Measurements from ENCODE around the gene CPS1.

CPS1 gene

GRCh38 chr2:210623506-210623905, 67.1 kb downstream of the CPS1 start:
- H3K4me3 ChIP-seq (ENCODE audit: low read depth, low read length, poor library complexity, severe bottlenecking), result no peak overlapping the region
- no peak overlapping the region for H2AFZ ChIP-seq (ENCODE audit: low read length)
- no peak overlapping the region for H3K4me2 ChIP-seq (ENCODE audit: low read length)
- H3K9me2 ChIP-seq (ENCODE audit: low read depth, low read length), result no peaks in the 10 kb centered on the region
- H3K4me1 ChIP-seq (ENCODE audit: insufficient read depth, low read length, severe bottlenecking), result no peaks in the 10 kb centered on the region
- no peaks in the 10 kb centered on the region for H3F3A ChIP-seq (ENCODE audit: insufficient read depth, low read length)
- H4K20me1 ChIP-seq (ENCODE audit: insufficient read depth, low read length), result no peaks in the 10 kb centered on the region
- no peaks in the 10 kb centered on the region for H3K79me2 ChIP-seq (ENCODE audit: insufficient read depth, low read length)
- no peak overlapping the region for H3K27ac ChIP-seq (ENCODE audit: low read depth, low read length, poor library complexity, severe bottlenecking)
- no peaks in the 10 kb centered on the region for H3K27me3 ChIP-seq (ENCODE audit: insufficient read depth, low read length)
- no peaks in the 10 kb centered on the region for H3K36me3 ChIP-seq (ENCODE audit: insufficient read depth, low read length)
- H3K9ac ChIP-seq (ENCODE audit: low read length), result no peak overlapping the region
- no peaks in the 10 kb centered on the region for H3K9me3 ChIP-seq (ENCODE audit: low read length)
- TF ChIP-seq CTCF (IDR thresholded peaks at IDR 0.05; ENCODE audit: low read length), result no peak
- no peak for TF ChIP-seq EZH2 (IDR thresholded peaks at IDR 0.05; ENCODE audit: borderline replicate concordance, low read length)

- Histone ChIP-seq H3K9me2 (ENCODE audit: low read depth, low read length) (no peaks in the 10 kb centered on the region), H3K36me3 (ENCODE audit: insufficient read depth, low read length) (no peaks in the 10 kb centered on the region), H3K4me1 (ENCODE audit: insufficient read depth, low read length, severe bottlenecking) (no peaks in the 10 kb centered on the region), H4K20me1 (ENCODE audit: insufficient read depth, low read length) (no peaks in the 10 kb centered on the region), H3K9me3 (ENCODE audit: low read length) (no peaks in the 10 kb centered on the region), H2AFZ (ENCODE audit: low read length) (no peak overlapping the region), H3K9ac (ENCODE audit: low read length) (no peak overlapping the region), H3K27me3 (ENCODE audit: insufficient read depth, low read length) (no peaks in the 10 kb centered on the region), H3K79me2 (ENCODE audit: insufficient read depth, low read length) (no peaks in the 10 kb centered on the region), H3K27ac (ENCODE audit: low read depth, low read length, poor library complexity, severe bottlenecking) (no peak overlapping the region), H3F3A (ENCODE audit: insufficient read depth, low read length) (no peaks in the 10 kb centered on the region), H3K4me2 (ENCODE audit: low read length) (no peak overlapping the region), H3K4me3 (ENCODE audit: low read depth, low read length, poor library complexity, severe bottlenecking) (no peak overlapping the region)
- TF ChIP-seq CTCF (IDR thresholded peaks at IDR 0.05; ENCODE audit: low read length) (no peak), EZH2 (IDR thresholded peaks at IDR 0.05; ENCODE audit: borderline replicate concordance, low read length) (no peak)
Observed at GRCh38 chr2:210626849-210627248, 70.5 kb downstream of the CPS1 start.

- Histone ChIP-seq H2AFZ (ENCODE audit: low read length) (no peak overlapping the region), H3K9ac (ENCODE audit: low read length) (no peak overlapping the region), H3K36me3 (ENCODE audit: insufficient read depth, low read length) (no peaks in the 10 kb centered on the region), H3F3A (ENCODE audit: insufficient read depth, low read length) (no peaks in the 10 kb centered on the region), H3K27me3 (ENCODE audit: insufficient read depth, low read length) (no peaks in the 10 kb centered on the region), H3K27ac (ENCODE audit: low read depth, low read length, poor library complexity, severe bottlenecking) (no peak overlapping the region), H3K4me1 (ENCODE audit: insufficient read depth, low read length, severe bottlenecking) (no peaks in the 10 kb centered on the region), H3K9me3 (ENCODE audit: low read length) (no peaks in the 10 kb centered on the region), H4K20me1 (ENCODE audit: insufficient read depth, low read length) (no peaks in the 10 kb centered on the region), H3K9me2 (ENCODE audit: low read depth, low read length) (no peaks in the 10 kb centered on the region), H3K4me2 (ENCODE audit: low read length) (no peak overlapping the region), H3K4me3 (ENCODE audit: low read depth, low read length, poor library complexity, severe bottlenecking) (no peak overlapping the region), H3K79me2 (ENCODE audit: insufficient read depth, low read length) (no peaks in the 10 kb centered on the region)
- TF ChIP-seq EZH2 (IDR thresholded peaks at IDR 0.05; ENCODE audit: borderline replicate concordance, low read length), result no peak
- TF ChIP-seq CTCF (IDR thresholded peaks at IDR 0.05; ENCODE audit: low read length), result no peak
Observed at GRCh38 chr2:210630873-210631560, 74.6 kb downstream of the CPS1 start.

Data from OCI-LY1 (cell line).